Occipital lobe (tissue), 2 donors: ENCODE data around the gene CADM3. TPM values are rescaled to one million over a fixed set of nuclear protein-coding genes. Genes with fewer than 3 reads are reported as not detected.

ENCODE experiments used
- DNase-seq: peaks from one replicate; lab custom pipeline; 2025; lab: John Stamatoyannopoulos, UW
- total RNA-seq: library from RNA; depleted of rRNA; stranded (reverse); fragments of >200 nt; gene quantifications from one replicate; pipeline ENCODE4 v1.2.3, GENCODE V29; 2014

CADM3 gene
- total RNA-seq: 112 TPM

- DNase-seq: peak; percentile 49
Measured at GRCh38 chr1:159171254-159171687, at the start of gene CADM3. Gene CADM3, plus strand, starts transcription at chr1:159171615. Its CDS starts 151 bp downstream, at chr1:159171766.

- no peak for DNase-seq
Measured at GRCh38 chr1:159122005-159122621, 49.3 kb upstream of the CADM3 start.

- no peak for DNase-seq
Measured at GRCh38 chr1:159123587-159123986, 47.8 kb upstream of the CADM3 start.

GRCh38 chr1:159132271-159132881 lies 39.0 kb upstream of the CADM3 start:
- DNase-seq: peak; percentile 51

- DNase-seq: no peak
Measured at GRCh38 chr1:159140474-159140873, 30.9 kb upstream of the CADM3 start.

GRCh38 chr1:159141584-159142390 lies 29.6 kb upstream of the CADM3 start:
- peak; percentile 82 for DNase-seq

GRCh38 chr1:159142391-159142663 lies 29.1 kb upstream of the CADM3 start:
- no peak for DNase-seq

- no peak for DNase-seq
Measured at GRCh38 chr1:159142726-159143510, 28.5 kb upstream of the CADM3 start.

- no peak for DNase-seq
Measured at GRCh38 chr1:159144571-159144970, 26.8 kb upstream of the CADM3 start.

- DNase-seq: no peak
Measured at GRCh38 chr1:159146980-159147379, 24.4 kb upstream of the CADM3 start.

GRCh38 chr1:159152031-159152430 lies 19.4 kb upstream of the CADM3 start:
- no peak for DNase-seq

- DNase-seq: peak; percentile 77
Measured at GRCh38 chr1:159161001-159161718, 10.3 kb upstream of the CADM3 start.

GRCh38 chr1:159161719-159162026 lies 9.7 kb upstream of the CADM3 start:
- DNase-seq: no peak

- DNase-seq: no peak
Measured at GRCh38 chr1:159162516-159163265, 8.7 kb upstream of the CADM3 start.

- no peak for DNase-seq
Measured at GRCh38 chr1:159163614-159164228, 7.7 kb upstream of the CADM3 start.

GRCh38 chr1:159168043-159168442 lies 3.4 kb upstream of the CADM3 start:
- DNase-seq: peak; percentile 13

- DNase-seq: no peak
Measured at GRCh38 chr1:159170639-159171038, 776 bp upstream of the CADM3 start.

GRCh38 chr1:159171688-159172501 lies 480 bp downstream of the CADM3 start:
- peak; percentile 58 for DNase-seq

GRCh38 chr1:159172614-159173291 lies 1.3 kb downstream of the CADM3 start:
- peak; percentile 29 for DNase-seq
